ENCODE measurements around the gene WBP1L. TPM values are rescaled to one million over a fixed set of nuclear protein-coding genes. Genes with fewer than 3 reads are reported as not detected.

WBP1L gene
- total and polyA plus RNA-seq, 4 donors = 12.3 to 43.6 (median 27.6) TPM

DNA sequence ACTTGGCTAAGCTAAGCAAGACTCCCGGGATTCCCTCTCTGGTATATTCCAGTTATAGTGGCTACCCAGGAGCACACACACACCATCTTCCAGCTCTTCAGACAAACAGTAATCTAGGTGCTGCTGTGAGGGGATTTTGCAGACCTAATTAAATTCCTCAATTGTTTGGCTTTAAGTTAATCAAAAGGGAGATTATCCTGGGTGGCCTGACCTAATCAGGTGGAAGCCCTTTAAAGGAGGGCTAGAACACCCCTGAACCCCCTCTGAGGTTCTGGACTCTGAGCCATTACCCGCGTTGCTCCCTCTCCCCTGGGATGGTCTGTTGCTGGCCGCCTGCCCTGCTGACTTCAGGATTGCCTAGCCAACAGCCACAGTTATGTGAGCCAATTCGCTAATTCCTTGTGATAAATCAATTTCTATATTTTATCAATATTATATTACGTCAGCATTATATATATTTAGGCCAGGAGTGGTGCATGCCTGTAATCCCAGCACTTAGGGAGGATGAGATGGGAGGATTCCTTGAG lies 22.9 kb upstream of the WBP1L start:
- 80% methylated on average over 6 of the region's 6 CpGs for WGBS
- H3K4me3 ChIP-seq (ENCODE audit: low read depth in 1 of 3, low read length in 3 of 3) = no peak overlapping the region
- H3K36me3 ChIP-seq (ENCODE audit: control insufficient read depth in 4 of 4, insufficient read depth in 3 of 4, low read depth in 1 of 4, low read length in 3 of 4) = peaks cover 0 to 3% (median 1%) of the 10 kb centered on the region in 4 donors
- no peaks in the 10 kb centered on the region for H3K27me3 ChIP-seq (ENCODE audit: control insufficient read depth in 4 of 4, insufficient read depth in 4 of 4, low read length in 3 of 4)
- TF ChIP-seq RAD21 (IDR thresholded peaks at IDR 0.05) = no peak
- TF ChIP-seq HNF4A (conservative IDR thresholded peaks at IDR 0.05) = no peak
- no peak for TF ChIP-seq SP1 (IDR thresholded peaks at IDR 0.05)
- TF ChIP-seq EGR1 (IDR thresholded peaks at IDR 0.05; ENCODE audit: low read depth in 2 of 2) = no peak
- no peak for TF ChIP-seq HNF4G (IDR thresholded peaks at IDR 0.05)
- no peak for TF ChIP-seq JUND (IDR thresholded peaks at IDR 0.05)
- TF ChIP-seq, protein P1, sequence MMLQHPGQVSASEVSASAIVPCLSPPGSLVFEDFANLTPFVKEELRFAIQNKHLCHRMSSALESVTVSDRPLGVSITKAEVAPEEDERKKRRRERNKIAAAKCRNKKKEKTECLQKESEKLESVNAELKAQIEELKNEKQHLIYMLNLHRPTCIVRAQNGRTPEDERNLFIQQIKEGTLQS (IDR thresholded peaks at IDR 0.05) = no peak
- TF ChIP-seq TAF1 (conservative IDR thresholded peaks at IDR 0.05) = no peak
- TF ChIP-seq NR2F2 (IDR thresholded peaks at IDR 0.05) = no peak
- TF ChIP-seq FOXA2 (IDR thresholded peaks at IDR 0.05) = no peak
- peaks cover 2 to 15% (median 8%) of the 10 kb centered on the region in 4 donors for H3K4me1 ChIP-seq (ENCODE audit: control insufficient read depth in 4 of 4, insufficient read depth in 4 of 4, low read length in 3 of 4)
- no peak overlapping the region for H3K9ac ChIP-seq (ENCODE audit: low read depth in 1 of 2, low read length in 2 of 2)
- no peak for DNase-seq (ENCODE audit: low spot score)
- H3K27ac ChIP-seq (ENCODE audit: low read depth in 1 of 2, low read length in 2 of 2) = no peak overlapping the region
- no peaks in the 10 kb centered on the region for H3K9me3 ChIP-seq (ENCODE audit: control insufficient read depth in 4 of 4, low read length in 3 of 4)

DNA sequence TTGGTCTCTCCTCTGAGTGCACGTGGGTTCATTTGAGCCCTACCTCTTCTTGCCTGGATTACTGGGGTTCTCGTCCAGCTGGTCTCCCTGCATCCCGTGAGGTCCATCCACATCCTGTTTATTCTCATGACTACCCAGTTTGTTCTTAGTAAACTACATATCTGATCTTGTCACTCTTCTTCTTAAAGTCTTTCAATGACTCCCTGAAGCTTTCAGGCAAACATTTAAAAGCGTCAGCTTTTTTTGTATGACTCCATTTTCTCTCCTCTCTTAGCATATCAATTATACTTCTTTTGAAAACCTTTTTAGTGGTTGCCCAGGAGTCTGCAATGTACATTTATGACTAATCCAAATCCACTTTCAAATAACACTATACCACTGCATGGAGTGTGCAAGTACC lies 21.8 kb upstream of the WBP1L start:
- no peaks in the 10 kb centered on the region for H3K9me3 ChIP-seq (ENCODE audit: control insufficient read depth in 4 of 4, low read length in 3 of 4)
- no peak overlapping the region for H3K4me3 ChIP-seq (ENCODE audit: low read depth in 1 of 3, low read length in 3 of 3)
- no peak overlapping the region for H3K9ac ChIP-seq (ENCODE audit: low read depth in 1 of 2, low read length in 2 of 2)
- H3K27me3 ChIP-seq (ENCODE audit: control insufficient read depth in 4 of 4, insufficient read depth in 4 of 4, low read length in 3 of 4) = no peaks in the 10 kb centered on the region
- peaks cover 0 to 7% (median 2%) of the 10 kb centered on the region in 4 donors for H3K36me3 ChIP-seq (ENCODE audit: control insufficient read depth in 4 of 4, insufficient read depth in 3 of 4, low read depth in 1 of 4, low read length in 3 of 4)
- 80% methylated on average over 4 of the region's 4 CpGs for WGBS
- TF ChIP-seq TAF1 (conservative IDR thresholded peaks at IDR 0.05) (no peak), JUND (IDR thresholded peaks at IDR 0.05) (no peak), RAD21 (IDR thresholded peaks at IDR 0.05) (no peak), FOXA1 (IDR thresholded peaks at IDR 0.05) (no peak), EGR1 (IDR thresholded peaks at IDR 0.05; ENCODE audit: low read depth in 2 of 2) (no peak), NR2F2 (IDR thresholded peaks at IDR 0.05) (no peak), YY1 (IDR thresholded peaks at IDR 0.05) (no peak), GABPA (IDR thresholded peaks at IDR 0.05 in 1 of 2, conservative IDR thresholded peaks at IDR 0.05 in 1 of 2) (no peak), HNF4G (IDR thresholded peaks at IDR 0.05) (no peak), RXRA (IDR thresholded peaks at IDR 0.05) (no peak), HNF4A (conservative IDR thresholded peaks at IDR 0.05) (no peak), FOXA2 (IDR thresholded peaks at IDR 0.05) (no peak), SP1 (IDR thresholded peaks at IDR 0.05) (no peak)
- TF ChIP-seq, protein P2, sequence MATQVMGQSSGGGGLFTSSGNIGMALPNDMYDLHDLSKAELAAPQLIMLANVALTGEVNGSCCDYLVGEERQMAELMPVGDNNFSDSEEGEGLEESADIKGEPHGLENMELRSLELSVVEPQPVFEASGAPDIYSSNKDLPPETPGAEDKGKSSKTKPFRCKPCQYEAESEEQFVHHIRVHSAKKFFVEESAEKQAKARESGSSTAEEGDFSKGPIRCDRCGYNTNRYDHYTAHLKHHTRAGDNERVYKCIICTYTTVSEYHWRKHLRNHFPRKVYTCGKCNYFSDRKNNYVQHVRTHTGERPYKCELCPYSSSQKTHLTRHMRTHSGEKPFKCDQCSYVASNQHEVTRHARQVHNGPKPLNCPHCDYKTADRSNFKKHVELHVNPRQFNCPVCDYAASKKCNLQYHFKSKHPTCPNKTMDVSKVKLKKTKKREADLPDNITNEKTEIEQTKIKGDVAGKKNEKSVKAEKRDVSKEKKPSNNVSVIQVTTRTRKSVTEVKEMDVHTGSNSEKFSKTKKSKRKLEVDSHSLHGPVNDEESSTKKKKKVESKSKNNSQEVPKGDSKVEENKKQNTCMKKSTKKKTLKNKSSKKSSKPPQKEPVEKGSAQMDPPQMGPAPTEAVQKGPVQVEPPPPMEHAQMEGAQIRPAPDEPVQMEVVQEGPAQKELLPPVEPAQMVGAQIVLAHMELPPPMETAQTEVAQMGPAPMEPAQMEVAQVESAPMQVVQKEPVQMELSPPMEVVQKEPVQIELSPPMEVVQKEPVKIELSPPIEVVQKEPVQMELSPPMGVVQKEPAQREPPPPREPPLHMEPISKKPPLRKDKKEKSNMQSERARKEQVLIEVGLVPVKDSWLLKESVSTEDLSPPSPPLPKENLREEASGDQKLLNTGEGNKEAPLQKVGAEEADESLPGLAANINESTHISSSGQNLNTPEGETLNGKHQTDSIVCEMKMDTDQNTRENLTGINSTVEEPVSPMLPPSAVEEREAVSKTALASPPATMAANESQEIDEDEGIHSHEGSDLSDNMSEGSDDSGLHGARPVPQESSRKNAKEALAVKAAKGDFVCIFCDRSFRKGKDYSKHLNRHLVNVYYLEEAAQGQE (IDR thresholded peaks at IDR 0.05) = no peak
- TF ChIP-seq, protein P1 (IDR thresholded peaks at IDR 0.05) = no peak
- TF ChIP-seq, protein P3, sequence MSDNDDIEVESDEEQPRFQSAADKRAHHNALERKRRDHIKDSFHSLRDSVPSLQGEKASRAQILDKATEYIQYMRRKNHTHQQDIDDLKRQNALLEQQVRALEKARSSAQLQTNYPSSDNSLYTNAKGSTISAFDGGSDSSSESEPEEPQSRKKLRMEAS (IDR thresholded peaks at IDR 0.05) = no peak
- TF ChIP-seq, protein P4, sequence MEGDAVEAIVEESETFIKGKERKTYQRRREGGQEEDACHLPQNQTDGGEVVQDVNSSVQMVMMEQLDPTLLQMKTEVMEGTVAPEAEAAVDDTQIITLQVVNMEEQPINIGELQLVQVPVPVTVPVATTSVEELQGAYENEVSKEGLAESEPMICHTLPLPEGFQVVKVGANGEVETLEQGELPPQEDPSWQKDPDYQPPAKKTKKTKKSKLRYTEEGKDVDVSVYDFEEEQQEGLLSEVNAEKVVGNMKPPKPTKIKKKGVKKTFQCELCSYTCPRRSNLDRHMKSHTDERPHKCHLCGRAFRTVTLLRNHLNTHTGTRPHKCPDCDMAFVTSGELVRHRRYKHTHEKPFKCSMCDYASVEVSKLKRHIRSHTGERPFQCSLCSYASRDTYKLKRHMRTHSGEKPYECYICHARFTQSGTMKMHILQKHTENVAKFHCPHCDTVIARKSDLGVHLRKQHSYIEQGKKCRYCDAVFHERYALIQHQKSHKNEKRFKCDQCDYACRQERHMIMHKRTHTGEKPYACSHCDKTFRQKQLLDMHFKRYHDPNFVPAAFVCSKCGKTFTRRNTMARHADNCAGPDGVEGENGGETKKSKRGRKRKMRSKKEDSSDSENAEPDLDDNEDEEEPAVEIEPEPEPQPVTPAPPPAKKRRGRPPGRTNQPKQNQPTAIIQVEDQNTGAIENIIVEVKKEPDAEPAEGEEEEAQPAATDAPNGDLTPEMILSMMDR (IDR thresholded peaks at IDR 0.05; ENCODE audit: low read depth, low read length, missing input control) = no peak
- no peak overlapping the region for H3K27ac ChIP-seq (ENCODE audit: low read depth in 1 of 2, low read length in 2 of 2)
- peaks cover 2 to 10% (median 6%) of the 10 kb centered on the region in 4 donors for H3K4me1 ChIP-seq (ENCODE audit: control insufficient read depth in 4 of 4, insufficient read depth in 4 of 4, low read length in 3 of 4)
- DNase-seq (ENCODE audit: low spot score) = no peak

Data from liver (tissue), 9 donors.